ENCODE data around the gene LBP.
"Not testable (repeated sequence)": the region's sequence is repeated elsewhere in the genome, so short reads cannot be mapped to it uniquely, and the experiment has no call there.

LBP gene

GRCh38 chr20:38350879-38351775, 4.8 kb downstream of the LBP start:
- no peak for DNase-seq (ENCODE audit: low read depth in 2 of 2)

DNA sequence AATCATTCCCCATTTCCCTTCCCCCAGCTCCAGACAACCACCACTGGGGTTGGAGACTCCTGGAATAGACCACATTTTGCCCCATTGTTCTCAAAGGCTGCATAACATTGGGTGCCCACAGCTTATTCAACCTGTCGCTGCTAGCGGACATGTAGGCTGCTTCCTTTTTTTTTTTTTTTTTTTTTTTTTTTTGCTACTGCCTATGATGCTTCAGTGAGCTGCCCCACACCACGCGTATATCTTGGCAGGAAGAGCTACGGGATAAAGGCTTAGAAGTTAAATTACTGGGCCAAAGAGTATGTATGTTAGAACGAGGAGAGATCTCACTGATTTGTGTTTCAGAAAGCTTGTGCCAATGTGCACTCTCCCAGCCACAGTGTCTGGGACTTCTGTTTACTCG, 7.0 kb downstream of the LBP start:
- no peak for DNase-seq (ENCODE audit: low read depth in 2 of 2)

- DNase-seq (ENCODE audit: low read depth in 2 of 2), result no peak
Measured at GRCh38 chr20:38354227-38354626, 7.9 kb downstream of the LBP start.

GRCh38 chr20:38355161-38356012, 9.1 kb downstream of the LBP start:
- DNase-seq (ENCODE audit: low read depth in 2 of 2), result no peak

GRCh38 chr20:38357653-38358207, 11.4 kb downstream of the LBP start:
- no peak for DNase-seq (ENCODE audit: low read depth in 2 of 2)

DNA sequence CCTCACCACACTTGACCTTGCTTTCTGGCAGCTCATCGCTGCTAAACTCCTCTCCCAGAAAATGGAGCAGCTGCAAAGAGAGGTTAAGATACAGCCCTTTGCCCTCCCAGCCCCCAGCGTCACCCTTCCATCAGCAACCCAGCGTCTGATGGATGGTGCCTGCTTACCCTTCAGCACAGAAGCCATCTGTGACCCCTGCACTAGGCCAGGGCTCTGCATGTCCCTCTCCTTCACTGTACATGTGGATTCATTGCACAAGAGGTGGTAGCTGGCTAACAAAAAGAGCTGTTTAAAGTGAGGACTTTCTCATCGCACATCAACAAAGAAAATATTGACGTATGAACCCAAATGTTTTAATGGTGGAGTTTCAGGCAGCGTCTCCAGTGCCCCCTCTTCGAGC, 12.3 kb downstream of the LBP start:
- no peak for DNase-seq (ENCODE audit: low read depth in 2 of 2)

DNA sequence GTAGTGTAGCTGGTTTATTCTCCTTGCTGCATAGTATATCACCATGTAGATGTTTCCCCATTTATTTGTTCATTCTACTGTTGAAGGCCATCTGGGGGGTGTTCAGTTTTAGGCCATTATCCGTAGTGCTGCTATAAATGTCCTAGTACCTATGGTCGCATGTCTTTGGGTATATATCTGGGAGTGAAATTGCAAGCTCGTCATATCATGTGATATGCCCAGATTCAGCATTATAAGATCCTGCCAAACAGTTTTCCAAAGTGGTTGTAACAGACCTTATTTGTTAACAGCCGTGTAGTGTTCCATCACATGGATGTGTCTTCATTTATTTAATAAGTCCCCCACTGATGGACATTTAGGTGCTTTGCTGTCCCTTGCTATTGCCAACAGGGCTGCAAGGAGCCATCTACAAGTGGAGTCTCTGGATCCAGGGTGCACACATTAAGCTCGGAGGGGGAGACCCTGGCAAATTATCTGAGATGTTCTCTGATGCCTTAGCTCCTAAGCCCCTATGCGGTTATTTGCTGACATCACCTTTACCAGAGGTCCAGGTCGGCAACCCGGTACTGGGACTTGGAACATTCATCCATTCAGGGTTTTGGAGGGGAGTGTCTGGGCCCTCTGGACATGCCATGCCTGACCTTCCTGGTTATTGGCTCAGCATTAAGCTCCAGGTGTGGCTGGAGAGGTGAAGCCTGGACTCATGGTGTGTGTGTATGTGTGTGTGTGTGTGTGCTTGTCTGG, 16.9 kb downstream of the LBP start:
- no peak for DNase-seq (ENCODE audit: low read depth in 2 of 2)

DNA sequence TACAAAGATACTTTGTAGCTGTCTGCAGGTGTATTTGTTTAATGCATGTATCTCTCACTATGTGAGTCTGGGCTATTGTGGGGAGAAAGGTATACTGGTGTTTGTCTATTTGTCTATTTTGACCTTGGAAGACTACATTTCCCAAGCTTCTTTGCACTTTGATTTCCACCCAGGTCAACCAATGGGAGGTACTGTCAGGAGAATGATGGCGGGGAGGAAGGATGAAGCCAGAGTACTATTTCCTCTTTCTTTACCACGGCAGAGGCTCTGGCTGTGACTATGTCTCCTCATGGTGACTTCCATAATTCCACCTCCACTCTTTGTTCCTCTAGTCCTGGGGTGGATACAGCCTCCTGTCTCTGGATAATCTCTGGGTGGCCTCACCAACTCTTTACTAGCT, 23.1 kb downstream of the LBP start:
- DNase-seq (ENCODE audit: low read depth in 2 of 2), result no peak

DNA sequence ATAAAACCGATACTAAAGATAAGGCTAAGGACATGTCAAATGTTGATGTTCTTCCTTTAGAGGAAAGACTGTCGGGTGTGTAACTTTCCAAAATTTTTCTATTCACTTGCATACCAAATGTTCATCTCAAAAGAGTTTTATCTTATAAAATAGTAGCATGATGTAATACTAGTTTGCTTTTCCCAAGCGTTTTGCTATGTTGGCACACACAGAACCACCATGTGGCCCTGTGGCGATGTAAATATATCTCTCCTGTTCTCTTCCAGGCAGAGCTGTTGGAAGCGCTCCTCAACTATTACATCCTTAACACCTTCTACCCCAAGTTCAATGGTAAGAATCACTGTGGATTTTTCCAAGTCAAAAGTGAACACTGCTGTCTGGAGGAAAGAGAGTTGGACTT, 26.5 kb downstream of the LBP start:
- DNase-seq (ENCODE audit: low read depth in 2 of 2), result no peak

DNA sequence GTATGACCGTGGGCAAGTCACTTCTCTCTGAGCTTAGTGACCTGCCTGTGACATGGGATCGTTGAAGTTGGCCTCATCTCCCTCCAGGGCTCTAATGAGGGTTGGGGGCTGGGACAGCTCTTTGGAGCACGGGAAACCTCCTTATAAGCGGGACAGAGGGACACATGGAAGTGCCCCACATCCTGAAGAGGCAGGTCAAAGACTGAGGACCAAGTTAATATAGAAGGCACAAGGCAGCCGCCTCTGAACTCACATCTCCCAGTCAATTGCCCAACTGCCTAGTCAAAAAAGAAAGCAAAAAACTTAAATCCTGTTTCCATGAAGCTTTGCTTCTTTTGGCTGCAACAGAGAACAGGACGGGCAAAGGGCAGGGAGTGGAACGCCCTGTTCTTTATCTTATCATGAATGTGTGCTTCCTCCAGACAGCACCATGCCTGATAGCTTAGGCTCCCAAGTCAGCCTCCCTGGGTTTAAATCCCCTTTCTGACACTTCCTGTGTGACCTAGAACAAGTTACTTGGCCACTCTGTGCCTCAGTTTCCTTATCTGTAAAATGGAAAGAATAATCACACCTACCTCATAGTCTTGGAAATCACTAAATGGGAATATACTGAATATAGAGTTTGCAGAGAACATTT, 27.1 kb downstream of the LBP start:
- DNase-seq (ENCODE audit: low read depth in 2 of 2), result no peak

- no peak for DNase-seq (ENCODE audit: low read depth in 2 of 2)
Measured at GRCh38 chr20:38373898-38374297, 27.6 kb downstream of the LBP start.

- DNase-seq (ENCODE audit: low read depth in 2 of 2), result no peak
Measured at GRCh38 chr20:38377039-38377685, 30.9 kb downstream of the LBP start.

GRCh38 chr20:38377838-38378237, 31.6 kb downstream of the LBP start:
- DNase-seq (ENCODE audit: low read depth in 2 of 2), result not testable (repeated sequence)

GRCh38 chr20:38383147-38383546, 36.9 kb downstream of the LBP start:
- no peak for DNase-seq (ENCODE audit: low read depth in 2 of 2)

DNA sequence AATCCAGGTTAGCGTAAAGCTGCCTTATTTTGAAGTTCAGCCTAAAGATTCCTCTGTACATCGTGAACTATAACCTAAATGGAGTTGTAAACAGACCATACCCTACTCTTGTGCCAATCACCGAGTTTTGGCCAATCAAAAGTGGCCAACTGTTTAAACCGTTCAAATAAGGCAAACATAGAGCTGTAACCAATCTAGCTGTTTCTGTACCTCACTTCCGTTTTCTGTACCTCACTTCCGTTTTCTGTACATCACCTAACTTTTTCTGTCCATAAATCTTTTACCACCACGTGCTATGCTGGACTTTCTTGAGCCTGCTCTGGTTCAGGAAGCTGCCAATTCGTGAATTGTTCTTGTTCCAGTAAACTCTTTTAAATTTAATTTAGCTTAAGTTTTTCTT, 39.7 kb downstream of the LBP start:
- DNase-seq (ENCODE audit: low read depth in 2 of 2), result no peak

DNA sequence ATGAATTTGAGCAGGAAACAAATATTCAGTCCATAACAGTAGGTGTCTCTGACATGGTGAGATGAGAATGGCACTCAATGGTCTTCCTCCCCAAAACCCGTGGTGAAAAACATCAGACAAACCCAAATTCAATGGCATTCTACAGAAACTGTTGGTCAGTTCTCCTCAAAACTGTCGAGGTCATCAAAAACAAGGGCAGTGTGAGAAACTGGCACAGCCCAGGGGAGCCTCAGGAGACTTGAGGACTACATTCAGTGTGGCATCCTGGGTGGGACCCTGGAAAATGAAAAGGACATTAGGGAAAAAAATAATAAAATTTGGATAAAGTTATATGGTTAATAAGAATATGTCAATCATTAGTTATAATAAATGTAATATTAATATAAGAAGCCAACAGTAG, 40.6 kb downstream of the LBP start:
- no peak for DNase-seq (ENCODE audit: low read depth in 2 of 2)

DNA sequence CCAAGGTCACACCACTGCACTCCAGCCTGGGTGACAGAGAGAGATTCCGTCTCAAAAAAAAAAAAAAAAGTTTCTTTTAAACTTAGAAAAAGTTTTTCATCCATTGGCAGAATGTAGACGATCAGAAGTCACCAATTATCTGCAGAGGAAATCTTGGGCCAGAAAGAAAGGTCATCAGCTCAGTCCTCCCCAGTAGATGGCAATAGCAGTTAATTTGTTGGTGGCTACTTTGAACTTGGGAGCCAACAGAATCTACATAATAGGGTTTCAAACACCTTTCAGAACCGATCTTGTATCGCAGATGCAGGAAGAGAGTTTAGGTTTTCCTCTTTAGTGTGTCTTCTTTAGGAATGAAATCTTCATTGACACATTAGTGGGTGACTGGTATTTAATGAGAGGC, 41.7 kb downstream of the LBP start:
- no peak for DNase-seq (ENCODE audit: low read depth in 2 of 2)

DNA sequence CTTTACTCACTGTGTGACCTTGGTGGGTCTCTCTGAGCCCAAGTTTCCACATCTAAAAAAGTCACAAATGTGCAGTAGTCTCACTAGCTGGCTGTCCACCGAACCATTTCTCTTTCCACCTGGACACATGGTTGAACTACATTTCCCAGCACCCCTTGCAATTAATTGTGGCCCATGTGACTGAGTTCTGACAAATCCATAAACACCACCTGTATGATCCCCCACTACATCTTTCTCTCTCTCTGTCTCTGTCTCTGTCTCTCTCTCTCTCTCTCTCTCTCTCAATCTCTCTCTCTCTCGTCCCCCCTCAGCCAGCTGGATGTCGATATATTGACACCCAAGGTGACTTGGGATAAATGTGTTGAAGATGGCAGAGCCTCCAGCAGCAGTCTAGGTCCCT, 46.1 kb downstream of the LBP start:
- no peak for DNase-seq (ENCODE audit: low read depth in 2 of 2)

DNA sequence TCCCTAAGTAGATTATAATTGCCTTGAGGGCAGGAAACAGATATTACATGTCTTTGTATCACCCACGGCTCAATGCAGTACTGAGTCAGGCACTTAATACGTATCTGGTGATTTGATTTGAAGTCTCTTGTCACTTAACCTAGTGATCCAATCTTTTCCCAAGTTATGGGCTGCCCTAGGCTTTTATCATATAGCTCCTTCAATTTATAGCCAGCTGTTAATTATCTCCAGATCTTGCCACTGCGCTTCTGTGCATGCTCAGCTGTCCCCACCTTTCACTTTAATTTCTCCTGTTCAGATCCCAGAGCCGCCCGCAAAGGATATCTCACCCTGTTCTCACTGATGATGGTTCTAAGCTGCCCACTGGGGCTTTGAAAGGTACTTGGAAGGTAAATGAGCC, 47.0 kb downstream of the LBP start:
- DNase-seq (ENCODE audit: low read depth in 2 of 2), result no peak

GRCh38 chr20:38395165-38395564, 48.9 kb downstream of the LBP start:
- DNase-seq (ENCODE audit: low read depth in 2 of 2), result no peak

All from stimulated activated CD4-positive, alpha-beta T cell treated with anti-CD3 and anti-CD28 coated beads, Interleukin-15, amount 100 ng/mL, for 48 hours (primary cell).